NCI-H187 treated with DMSO at 0.1 percent for 48 hours (cell line): ENCODE data around the gene CLDN18.

ENCODE experiments used
- DNase-seq: peaks from one replicate; lab custom pipeline; 2025; lab: John Stamatoyannopoulos, UW

Gene CLDN18

DNA sequence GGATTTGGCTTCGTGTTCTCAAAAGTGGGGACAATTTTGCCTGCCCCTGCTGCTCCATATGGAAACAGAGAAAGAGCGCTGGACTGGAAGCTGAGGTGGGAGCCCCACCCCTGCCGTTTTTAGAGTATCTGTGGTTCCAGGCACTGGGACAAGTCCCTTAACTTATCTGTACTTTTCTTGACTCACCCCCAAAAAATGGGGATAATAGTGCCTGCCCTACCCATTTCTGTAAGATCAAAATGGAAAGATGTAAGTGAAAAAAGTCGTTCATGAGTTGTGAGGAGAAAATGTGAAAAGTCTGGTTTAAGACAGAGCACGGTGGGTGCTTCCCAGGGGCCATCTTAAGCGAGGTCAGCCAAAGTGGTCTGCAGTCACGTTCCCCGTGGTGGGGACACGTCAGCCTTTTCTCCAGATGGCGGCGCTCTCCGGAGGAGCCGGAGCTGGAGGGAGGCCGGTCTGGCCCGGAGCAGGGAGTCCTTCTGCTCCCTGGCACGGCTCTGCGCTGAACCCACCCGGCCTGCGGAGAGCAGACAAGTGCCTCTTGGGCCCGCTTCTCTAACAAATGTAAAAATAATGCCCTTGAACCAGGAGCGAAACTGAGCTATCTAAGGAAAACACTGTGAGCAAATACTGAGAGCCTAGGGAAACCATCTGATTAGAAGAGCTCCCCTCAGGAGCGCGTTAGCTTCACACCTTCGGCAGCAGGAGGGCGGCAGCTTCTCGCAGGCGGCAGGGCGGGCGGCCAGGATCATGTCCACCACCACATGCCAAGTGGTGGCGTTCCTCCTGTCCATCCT lies at the start of gene CLDN18:
Gene CLDN18 (plus strand): TSS at position 690 of the 797 bp plus-strand sequence. CDS start 61 bp downstream, at position 751.
- no peak for DNase-seq

DNA sequence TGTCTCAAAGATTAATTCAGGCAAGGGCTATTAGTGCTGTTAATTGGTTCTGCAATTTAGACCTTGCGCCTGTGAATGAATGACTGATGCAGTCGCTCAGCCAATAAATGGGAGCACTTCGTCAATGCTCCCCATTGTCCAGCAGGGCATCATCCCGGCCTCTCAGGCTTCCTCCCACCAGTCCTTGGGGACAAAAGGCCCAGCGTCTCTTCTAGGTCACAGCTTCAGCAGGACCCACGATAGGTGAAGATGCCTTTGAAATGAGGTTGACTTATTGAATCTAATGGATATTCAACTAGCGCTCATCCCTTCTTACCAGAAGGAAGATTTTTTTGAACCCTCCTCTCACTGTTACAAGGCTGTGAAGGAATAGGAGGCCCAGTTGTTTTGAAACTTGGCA lies 47.7 kb upstream of the CLDN18 start:
- DNase-seq: no peak

DNA sequence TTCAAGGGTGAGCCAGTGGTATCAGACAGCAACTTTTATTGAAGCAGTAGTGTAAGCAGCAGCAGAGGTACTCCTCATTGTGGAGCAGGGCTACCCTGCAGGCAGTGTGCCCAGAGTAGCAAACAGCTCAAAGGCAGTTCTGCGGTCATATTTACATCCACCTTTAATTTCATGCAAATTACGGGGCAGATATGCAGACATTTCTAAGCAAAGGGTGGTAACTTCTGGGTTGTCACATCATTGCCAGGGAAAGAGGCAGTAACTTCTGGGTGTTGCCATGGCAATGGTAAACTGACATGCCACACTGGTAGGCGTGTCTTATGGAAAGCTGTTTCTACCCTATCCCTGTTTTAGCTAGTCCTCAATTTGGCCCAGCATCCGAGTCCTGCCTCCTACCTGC lies 46.5 kb upstream of the CLDN18 start:
- DNase-seq: no peak

DNA sequence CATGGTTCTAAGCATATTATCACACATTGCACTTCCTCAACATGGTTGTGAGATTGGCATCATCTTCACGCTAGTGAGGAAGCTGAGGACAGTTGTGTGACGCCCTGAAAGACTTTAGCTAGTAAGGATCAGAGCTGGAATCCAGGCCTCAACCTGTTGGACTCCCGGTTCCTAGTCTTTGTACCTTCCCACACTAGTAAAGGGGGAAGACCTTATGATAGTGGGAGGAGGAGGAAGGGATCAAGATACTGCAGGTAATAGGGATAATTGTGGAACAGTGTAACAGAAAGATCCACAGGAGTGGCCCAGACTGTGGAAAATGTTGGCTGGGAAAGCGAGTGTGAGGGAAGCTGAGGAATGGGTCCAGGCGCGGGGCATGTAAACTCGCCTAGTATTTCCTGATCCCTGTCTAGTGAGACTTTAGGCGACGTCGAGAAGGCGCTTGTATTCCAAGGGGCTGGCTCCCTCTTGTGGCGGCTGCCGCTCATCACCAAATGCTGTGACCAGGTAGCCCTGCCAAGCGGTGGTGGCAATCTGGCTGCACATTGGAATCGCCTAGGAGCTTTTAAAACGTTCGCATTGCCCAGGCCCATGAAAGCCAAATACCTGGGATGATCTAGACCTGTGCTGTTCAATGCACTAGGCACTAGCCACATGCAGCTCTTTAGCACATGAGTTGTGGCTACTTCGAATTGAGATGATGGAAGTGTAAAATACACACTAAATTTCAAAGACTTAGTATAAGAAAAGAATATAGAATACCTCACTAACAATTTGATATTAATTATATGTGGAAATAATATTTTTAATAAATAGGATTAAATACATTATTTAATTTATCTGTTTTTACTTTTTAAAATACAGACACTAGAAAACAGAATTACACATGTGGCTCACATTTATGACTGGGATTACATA lies 38.8 kb upstream of the CLDN18 start:
- DNase-seq: no peak

DNA sequence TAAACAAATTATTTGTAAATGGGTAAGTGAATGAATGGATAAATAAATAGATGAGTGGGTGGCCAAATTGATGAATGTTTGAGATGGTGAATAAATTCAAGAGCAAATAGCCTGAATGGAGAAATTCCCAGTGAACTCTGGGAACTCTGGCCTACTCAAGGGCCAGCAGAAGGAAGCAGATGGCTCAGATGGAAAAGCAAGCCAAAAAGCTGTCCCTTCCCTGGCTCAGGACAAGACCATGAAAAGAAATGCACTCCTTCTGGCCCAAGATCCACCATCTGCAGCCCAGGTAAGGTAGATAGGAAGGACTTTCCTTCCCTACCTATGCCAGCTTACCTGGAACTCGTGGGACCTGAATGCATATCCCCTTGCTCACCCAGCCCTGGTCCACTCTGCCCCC lies 37.6 kb upstream of the CLDN18 start:
- DNase-seq: no peak

DNA sequence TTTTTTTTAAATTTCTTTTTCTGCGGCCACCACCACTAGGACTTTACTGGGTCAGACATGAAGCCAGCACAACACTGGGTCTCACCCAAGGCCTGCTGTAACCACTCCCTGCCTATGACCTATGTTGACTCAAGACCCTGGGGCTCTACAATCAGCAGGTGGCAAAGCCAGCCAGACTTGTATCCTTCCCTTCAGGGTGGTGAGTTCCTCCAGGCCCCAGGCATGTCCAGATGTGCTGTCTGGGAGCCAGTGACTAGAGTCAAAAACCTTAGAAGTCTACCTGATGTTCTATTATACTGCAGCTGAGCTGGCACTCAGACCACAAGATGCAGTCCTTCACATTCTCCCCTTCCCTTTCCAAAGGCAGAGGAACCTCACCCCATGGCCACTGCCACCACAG lies 31.6 kb upstream of the CLDN18 start:
- no peak for DNase-seq

DNA sequence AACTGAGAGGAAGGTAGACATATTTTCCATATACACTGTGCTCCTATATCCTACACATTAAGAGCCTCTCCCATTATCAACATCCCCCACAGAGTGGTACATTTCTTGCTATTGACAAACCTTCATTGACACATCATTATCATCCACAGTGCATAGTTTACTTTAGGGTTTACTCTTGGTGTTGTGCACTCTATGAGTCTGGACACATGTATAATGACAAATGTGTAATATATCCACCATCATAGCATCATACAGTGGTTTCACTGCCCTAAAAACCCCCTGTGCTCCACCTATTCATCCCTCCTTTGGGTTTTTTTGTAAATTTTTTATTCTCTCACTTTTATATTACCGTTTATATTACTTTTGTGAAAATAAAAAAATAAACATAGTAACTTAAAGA lies 22.2 kb upstream of the CLDN18 start:
- no peak for DNase-seq

DNA sequence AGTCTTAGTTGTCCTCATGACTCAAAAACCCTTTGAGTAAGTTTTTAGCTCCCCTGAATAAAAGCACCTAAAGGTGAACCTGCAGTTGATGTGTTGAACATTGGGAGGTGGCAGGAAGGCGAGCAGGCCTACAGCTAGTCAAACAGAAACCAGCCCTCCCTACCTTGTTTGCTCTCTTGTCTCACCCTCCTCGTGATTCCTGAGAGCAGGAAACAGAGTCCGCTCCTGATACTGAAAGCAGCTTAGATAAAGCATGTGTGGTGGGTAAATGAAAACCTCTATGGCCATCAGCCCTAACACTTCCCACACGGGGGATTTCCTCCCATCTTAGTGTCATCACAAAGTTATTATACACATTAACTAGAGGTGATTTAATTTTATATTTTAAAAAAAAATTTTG lies 21.8 kb upstream of the CLDN18 start:
- no peak for DNase-seq

DNA sequence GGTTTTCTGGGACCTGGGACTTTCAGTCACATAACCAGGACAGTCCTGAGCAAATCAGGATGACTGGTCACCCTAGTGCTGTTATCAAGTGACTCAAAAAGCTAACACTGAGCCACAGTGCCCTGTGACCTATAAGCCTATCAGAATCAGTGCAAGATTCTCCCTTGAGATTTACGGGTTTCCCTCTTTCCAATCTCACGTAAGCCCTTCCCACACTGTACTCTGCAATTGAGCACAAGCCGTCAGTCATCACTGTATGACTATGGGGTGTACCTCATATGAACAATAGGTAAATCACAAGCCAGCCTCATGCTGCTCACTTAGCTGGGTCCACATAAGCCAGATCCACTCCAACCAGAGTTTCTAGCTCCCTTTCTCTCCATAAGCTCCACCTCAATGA lies 21.0 kb upstream of the CLDN18 start:
- no peak for DNase-seq

DNA sequence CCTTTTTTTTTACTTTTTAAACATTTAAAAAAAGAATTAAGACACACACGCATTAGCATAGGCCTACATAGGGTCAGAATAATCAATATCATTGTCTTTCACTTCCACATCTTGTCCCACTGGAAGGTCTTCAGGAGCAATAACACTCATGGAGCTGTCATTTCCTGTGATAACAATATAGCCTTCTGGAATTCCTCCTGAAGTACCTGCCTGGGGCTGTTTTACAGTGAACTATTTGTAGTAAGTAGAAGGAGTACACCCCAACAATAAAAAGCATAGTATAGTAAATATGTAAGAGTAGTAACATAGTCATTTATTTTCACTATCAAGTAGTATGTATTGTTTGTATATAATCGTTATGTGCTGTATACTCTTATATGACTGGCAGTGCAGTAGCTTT lies 19.5 kb upstream of the CLDN18 start:
- DNase-seq: no peak

DNA sequence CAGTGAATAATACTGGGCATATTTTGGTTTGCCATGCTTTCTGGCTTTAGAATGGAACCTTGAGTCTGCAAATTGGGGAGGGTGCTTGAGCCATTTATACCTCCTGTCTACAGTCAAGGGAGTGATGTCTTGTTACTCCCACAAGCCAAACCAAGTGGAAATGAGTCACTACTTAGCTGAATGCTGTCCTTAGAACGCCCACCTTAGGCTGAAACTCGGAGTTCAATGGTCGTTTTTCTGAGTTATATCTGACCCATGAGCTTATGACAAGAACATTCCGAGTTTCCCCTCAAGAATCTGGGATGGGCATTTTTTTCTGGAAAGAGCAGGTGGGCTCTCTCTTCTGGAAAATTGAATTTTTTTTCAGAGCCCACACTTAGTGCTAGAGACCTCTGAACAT lies 17.4 kb upstream of the CLDN18 start:
- DNase-seq: no peak

DNA sequence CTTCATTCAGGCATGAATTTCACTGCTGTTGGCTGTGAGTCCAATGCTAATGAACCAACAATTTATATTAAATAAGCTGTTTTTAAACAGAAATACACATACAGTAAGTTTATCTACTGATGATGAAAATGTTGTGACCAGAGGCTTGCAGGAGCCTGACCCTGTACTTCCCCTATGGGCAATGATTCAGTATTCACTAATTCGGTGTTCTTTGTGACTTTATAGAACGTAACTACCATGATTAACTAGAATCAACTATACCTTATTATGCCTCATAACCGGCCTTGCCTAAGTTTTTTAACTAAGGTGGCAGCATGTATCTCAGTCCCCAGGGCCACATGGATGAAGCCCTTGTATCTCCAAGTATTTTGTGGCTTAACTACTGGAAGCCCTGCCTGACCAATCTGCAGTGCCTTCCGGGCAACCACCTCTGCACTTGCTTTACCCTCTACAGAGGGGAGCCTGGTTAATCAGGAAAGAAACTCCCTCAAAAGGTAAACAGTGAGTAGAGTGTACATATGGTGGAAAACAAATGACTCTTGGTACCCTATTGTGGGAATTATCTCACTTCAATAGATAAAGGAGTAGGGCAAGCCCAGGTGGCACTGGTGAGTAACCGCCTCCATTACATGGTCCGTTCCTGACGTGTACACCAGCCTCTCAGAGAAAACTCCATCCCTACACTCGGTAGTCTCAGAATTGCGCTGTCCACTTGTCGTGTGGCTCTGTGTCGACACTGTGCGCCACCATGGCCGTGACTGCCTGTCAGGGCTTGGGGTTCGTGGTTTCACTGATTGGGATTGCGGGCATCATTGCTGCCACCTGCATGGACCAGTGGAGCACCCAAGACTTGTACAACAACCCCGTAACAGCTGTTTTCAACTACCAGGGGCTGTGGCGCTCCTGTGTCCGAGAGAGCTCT lies 11.6 kb upstream of the CLDN18 start:
- DNase-seq: no peak

DNA sequence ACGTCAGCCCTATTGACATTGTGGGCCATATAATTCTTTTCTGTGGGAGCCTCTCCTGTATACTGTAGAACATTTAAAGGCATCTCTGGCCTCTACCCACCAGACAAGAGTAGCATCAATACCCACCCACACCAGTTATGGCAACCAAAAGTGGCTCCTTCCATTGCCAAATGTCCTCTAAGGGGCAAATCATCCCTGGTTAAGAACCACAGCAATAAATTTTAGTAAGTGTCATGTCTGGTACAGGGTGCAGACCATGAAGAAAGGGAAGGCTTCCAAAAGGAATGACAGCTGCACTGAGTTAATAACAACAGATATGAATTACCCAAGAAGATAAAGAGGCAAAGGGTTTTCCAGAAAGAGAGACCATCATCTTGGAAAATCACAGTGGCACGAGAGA lies 6.9 kb upstream of the CLDN18 start:
- DNase-seq: no peak

DNA sequence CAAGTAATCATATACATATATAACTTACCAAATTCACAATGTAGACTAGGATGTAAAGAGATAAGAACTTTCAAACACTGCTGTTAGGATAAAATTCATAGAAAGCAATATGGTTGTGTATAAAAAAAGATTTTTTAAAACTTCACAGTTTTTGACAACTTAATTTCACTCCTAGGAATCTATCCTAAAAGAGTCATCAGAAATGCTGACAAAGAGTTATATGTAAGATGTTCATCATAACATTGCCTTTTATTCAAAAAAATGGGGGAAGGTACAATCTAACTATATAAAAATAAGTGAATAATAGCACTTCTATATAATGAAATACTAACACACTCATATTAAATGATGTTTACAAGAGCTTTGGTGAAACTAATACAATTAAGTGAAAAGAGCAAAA lies 4.3 kb upstream of the CLDN18 start:
- DNase-seq: no peak

DNA sequence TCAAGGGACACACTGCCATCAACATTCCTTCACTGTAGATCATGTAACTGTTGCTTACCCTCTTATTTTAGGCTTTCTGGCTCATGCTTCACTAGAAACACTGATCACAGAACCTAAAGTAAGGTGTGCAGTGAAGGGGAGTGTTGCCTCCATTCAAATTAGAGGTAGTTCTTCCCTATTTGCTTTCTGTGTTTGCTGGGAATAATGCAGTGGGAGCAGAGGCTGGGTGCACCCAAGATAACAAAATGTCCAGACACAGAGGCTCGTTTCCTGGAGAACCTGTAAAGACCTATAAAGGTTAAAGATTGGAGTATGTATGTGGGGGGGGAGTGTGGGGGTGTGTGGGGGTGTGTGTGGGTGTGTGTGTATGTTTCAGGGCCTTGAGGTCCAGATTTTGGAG lies 2.1 kb upstream of the CLDN18 start:
- no peak for DNase-seq

DNA sequence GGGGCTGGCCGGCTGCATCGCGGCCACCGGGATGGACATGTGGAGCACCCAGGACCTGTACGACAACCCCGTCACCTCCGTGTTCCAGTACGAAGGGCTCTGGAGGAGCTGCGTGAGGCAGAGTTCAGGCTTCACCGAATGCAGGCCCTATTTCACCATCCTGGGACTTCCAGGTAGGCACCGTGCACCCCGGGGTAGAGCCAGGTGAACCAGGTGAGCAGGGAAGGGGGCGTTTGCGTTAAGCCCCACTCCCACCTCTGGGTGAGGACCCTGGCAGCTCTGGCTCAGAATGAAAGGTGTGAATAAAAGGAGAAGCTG lies 267 bp downstream of the CLDN18 start:
- no peak for DNase-seq

DNA sequence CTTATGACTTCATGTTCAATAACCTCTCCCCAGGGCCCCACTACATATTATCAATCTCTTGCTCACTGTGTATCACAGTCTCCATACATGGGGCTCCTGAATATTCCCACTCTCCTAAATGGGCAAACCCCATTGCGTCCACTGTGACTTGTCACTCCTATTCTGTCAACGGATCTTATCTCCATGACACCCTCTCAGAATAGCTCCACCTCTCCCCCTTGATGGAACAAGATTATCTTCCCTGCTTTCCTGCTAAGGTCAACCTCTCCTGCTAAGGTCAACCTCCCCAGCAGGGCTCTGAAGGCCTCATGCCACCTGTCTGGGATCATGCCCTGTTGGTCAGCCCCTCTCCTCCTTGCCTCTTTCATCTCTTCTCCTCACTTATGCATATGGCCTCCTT lies 1.8 kb downstream of the CLDN18 start:
- no peak for DNase-seq

DNA sequence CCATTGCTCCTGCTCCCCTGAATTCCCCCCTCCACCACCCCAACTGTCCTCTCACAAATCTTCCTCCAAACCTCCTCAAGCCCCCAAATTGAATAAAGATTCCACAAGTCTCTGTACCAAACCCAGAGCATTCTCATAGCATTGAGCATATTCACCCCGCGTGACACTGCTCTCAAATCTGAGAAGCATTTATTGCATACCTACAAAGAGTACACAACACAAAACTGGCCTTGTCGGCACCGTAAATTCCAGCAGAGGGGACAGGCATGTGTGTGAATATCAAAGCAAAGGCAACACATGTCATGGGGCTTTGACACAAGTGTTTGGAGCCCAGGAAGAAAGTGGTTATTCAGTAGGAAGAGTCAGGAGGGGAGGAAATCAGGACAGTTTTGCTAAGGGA lies 2.6 kb downstream of the CLDN18 start:
- no peak for DNase-seq

DNA sequence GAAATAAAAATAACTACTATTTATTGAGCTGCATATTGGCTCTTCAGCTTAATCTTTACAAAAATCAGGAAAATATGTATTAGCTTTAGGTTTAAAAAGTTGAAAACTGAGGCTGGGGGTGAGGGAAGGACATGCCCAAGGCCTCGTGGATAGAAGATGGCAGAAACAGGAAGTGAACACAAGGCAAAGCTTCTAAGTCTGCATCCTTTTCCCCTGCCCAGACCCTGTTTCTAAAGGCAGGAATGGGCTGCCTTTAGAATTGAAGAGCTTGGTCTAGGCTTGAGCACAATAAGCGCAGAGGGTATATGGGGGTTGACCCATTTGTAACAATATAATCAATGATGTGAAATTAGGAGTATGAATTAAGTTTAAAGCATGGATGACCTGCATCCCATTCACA lies 6.1 kb downstream of the CLDN18 start:
- no peak for DNase-seq

DNA sequence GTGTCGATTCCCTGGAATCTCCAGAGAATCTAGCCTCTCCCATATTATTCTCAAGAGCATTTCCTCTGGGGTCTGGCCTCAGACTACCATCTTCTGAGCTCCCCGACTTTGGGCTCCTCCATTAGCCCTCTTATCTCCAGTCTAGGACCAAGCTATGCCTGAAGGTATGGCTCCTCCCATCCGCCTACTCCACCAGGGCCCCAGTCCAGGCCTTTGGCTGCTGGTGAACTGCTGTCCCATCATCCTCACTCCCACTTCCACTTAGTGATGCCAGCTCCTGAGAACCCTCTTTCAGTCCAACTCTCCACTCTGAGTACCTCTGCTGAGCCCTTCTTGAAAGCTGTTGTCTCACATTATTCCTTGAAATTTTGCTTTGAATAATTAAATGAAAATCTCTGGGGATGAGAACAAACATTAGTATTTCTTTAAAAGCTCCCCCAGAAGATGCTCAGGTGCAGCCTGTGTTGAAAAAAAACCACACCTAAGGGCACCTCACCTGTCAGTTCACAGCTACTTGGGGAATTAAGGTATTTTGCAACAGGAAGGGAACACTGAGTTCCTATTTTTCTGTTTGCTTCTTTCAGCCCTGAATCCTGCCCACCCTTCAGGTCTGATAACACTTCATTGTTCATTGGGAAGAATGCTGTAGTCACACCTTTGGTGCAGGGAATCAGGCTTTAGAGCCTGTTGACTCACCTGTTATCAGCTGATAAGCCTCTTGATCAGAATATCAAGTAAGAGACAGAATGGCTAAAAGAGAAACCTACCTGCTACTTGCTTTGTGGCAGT lies 9.5 kb downstream of the CLDN18 start:
- no peak for DNase-seq

DNA sequence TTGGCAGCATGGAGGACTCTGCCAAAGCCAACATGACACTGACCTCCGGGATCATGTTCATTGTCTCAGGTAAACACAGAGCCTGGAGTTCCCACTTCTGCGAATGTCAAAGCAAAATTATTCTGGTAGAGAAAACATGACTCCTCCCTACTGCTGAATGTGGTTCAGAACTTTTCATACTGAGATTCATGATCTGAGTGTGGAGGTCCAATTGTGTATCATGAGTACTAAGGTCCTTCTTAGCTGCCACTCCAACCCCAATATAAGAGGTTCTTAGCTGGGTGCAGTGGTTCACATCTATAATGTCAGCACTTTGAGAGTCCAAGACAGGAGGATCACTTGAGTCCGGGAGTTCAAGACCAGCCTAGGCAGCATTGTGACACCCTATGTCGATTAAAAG lies 13.8 kb downstream of the CLDN18 start:
- no peak for DNase-seq

DNA sequence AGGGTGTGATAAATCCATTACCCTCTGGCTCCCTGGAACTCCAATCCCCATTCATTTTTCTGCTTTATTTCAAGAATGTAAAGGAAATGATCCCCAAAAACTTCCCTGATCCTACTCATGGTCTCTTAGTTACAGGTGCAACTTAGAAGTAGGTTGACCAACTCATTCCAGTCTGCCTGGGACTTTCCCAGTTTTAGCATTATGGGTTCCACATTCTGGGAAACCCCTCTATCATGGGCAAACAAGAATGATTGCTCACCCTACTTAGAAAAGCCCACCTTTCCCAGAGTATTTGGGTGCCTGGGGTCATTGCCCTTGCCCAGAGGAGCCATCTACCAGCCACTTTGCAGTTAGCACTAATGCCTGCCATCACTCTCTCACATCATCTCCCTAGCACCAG lies 15.6 kb downstream of the CLDN18 start:
- no peak for DNase-seq
